GM10847 (cell line): ENCODE results near the gene LRRC7.

Experiments
- POLR2A ChIP-seq: IDR thresholded peaks from 2 replicates; pipeline ENCODE4 v1.6.1; 2011; ENCODE audit not compliant: insufficient read length; ENCODE audit errors: extremely low read depth

The LRRC7 gene

GRCh38 chr1:69765951-69766350 lies 198.2 kb downstream of the LRRC7 start:
- no peak for TF ChIP-seq POLR2A

GRCh38 chr1:69766431-69767180 lies 198.9 kb downstream of the LRRC7 start:
- no peak for TF ChIP-seq POLR2A

- no peak for TF ChIP-seq POLR2A
Measured at GRCh38 chr1:69776555-69776954, 208.8 kb downstream of the LRRC7 start.

- TF ChIP-seq POLR2A = no peak
Measured at GRCh38 chr1:69777423-69777822, 209.7 kb downstream of the LRRC7 start.

- TF ChIP-seq POLR2A = no peak
Measured at GRCh38 chr1:69777971-69778370, 210.2 kb downstream of the LRRC7 start.

- no peak for TF ChIP-seq POLR2A
Measured at GRCh38 chr1:69787151-69787550, 219.4 kb downstream of the LRRC7 start.

- TF ChIP-seq POLR2A = no peak
Measured at GRCh38 chr1:69791311-69791710, 223.6 kb downstream of the LRRC7 start.

GRCh38 chr1:69794831-69795230 lies 227.1 kb downstream of the LRRC7 start:
- TF ChIP-seq POLR2A = no peak

GRCh38 chr1:69814926-69815325 lies 247.2 kb downstream of the LRRC7 start:
- TF ChIP-seq POLR2A = no peak

GRCh38 chr1:69824932-69825331 lies 257.2 kb downstream of the LRRC7 start:
- TF ChIP-seq POLR2A = no peak

- no peak for TF ChIP-seq POLR2A
Measured at GRCh38 chr1:69827732-69828131, 260.0 kb downstream of the LRRC7 start.

- TF ChIP-seq POLR2A = no peak
Measured at GRCh38 chr1:69833536-69833935, 265.8 kb downstream of the LRRC7 start.

- TF ChIP-seq POLR2A = no peak
Measured at GRCh38 chr1:69834336-69834735, 266.6 kb downstream of the LRRC7 start.

- TF ChIP-seq POLR2A = no peak
Measured at GRCh38 chr1:69835955-69836354, 268.2 kb downstream of the LRRC7 start.

- no peak for TF ChIP-seq POLR2A
Measured at GRCh38 chr1:69836971-69837636, 269.4 kb downstream of the LRRC7 start.

GRCh38 chr1:69842326-69842725 lies 274.6 kb downstream of the LRRC7 start:
- TF ChIP-seq POLR2A = no peak

- no peak for TF ChIP-seq POLR2A
Measured at GRCh38 chr1:69845655-69846054, 277.9 kb downstream of the LRRC7 start.
